Upper lobe of left lung (tissue), 6 donors: Measurements from ENCODE around the gene IRF4. TPM values are rescaled to one million over a fixed set of nuclear protein-coding genes. Genes with fewer than 3 reads are reported as not detected.

Source experiments
- ATAC-seq, 2 donors: fragments of 200-7000 bp; cut with Tn5 transposase; one replicate each; pipeline ENCODE4 v1.9.1; 2022; ENCODE audit warnings: mild to moderate bottlenecking in 2 of 2, moderate library complexity in 2 of 2; ENCODE audit not compliant: low FRiP score in 2 of 2
- DNase-seq, 2 donors: peaks; one replicate each; pipeline ENCODE4 v3.0.0-alpha.2; 2019 to 2020
- H3K27ac ChIP-seq, 4 donors: fragments of 200-600 bp; sonication (generic); one replicate each; pipeline ENCODE4 v1.5.1; 2016 to 2019
- H3K27me3 ChIP-seq, 4 donors: fragments of 200-600 bp; sonication (generic); one replicate each; pipeline ENCODE4 v1.5.1; 2017 to 2019
- H3K36me3 ChIP-seq, 4 donors: fragments of 200-600 bp; sonication (generic); one replicate each; pipeline ENCODE4 v1.5.1; 2016 to 2019
- H3K4me1 ChIP-seq, 4 donors: fragments of 200-600 bp; sonication (generic); one replicate each; pipeline ENCODE4 v1.5.1; 2018 to 2019
- H3K4me3 ChIP-seq, 4 donors: fragments of 200-600 bp; sonication (generic); one replicate each; pipeline ENCODE4 v1.5.1; 2017 to 2019; ENCODE audit warnings: mild to moderate bottlenecking in 2 of 4, moderate library complexity in 1 of 4
- H3K9me3 ChIP-seq, 4 donors: fragments of 200-600 bp; sonication (generic); one replicate each; pipeline ENCODE4 v1.5.1; 2018 to 2019
- EP300 ChIP-seq, 4 donors: sonication (generic); formaldehyde crosslinking; IDR thresholded peaks; one replicate each; pipeline ENCODE4 v1.5.1; 2017; ENCODE audit warnings: antibody characterized with exemption in 4 of 4, control low read depth in 2 of 4
- POLR2A ChIP-seq, 4 donors: fragments of 450-650 bp; IDR thresholded peaks; one replicate each; pipeline ENCODE4 v1.5.1; 2016 to 2017; ENCODE audit warnings: antibody characterized with exemption in 4 of 4, mild to moderate bottlenecking in 2 of 4
- POLR2AphosphoS5 ChIP-seq, 2 donors: sonication (generic); formaldehyde crosslinking; IDR thresholded peaks; one replicate each; pipeline ENCODE4 v1.5.1; 2017; ENCODE audit warnings: antibody characterized with exemption in 2 of 2
- WGBS, 2 donors: methylation state at CpG; one replicate each; pipeline ENCODE4 v1.1.5; 2017 to 2018; 5-methylcytosine and 5-hydroxymethylcytosine counted together
- total RNA-seq, 6 donors: library from RNA; depleted of rRNA in 4 of 6; stranded (reverse); fragments of >200 nt in 4 of 6; gene quantifications; one replicate each; pipeline versions ENCODE4 v1.1.0 to v1.2.1, GENCODE V29; 2016 to 2021
- TF ChIP-seq, protein P1 (sequence below), 6 experiments: fragments of 450-650 bp in 4 of 6; fragments of 200-600 bp in 2 of 6; sonication (generic) in 2 of 6; IDR thresholded peaks; one replicate each; pipeline ENCODE4 v1.5.1; 2016 to 2019; ENCODE audit warnings: antibody characterized with exemption in 6 of 6
- donor health status: DM: no; HTN: no; CAD: no; lungs with moderate emphysema.
- donor health status: DM: no; HTN: yes; CAD: no; lungs with severe emphysema.

Gene IRF4
- total RNA-seq, 6 donors from 2014 or later: 1.6 to 10.5 (median 5.9) TPM

DNA sequence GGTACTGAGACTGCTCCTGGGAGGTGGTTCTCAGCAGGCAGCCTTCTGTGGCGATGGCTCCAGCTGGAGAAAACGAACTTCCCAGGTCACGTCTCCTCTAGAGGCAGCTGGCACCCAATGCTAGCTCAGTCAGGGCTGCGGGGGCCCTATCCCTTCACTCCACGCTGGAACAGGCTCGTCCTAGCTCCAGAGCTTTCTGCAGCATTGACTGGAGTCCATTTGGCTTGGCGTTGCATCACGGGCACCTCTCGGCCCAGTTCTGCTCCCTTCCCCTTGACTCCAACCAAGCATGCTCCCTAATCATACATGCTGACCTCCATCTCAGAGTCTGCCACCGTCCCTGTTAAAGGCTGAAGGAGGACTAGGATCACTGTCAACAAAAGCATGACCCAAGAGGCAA lies 5.9 kb upstream of the IRF4 start:
- WGBS, 2 donors: 92 to 96% methylated on average over 8 to 10 of the region's 10 CpGs

DNA sequence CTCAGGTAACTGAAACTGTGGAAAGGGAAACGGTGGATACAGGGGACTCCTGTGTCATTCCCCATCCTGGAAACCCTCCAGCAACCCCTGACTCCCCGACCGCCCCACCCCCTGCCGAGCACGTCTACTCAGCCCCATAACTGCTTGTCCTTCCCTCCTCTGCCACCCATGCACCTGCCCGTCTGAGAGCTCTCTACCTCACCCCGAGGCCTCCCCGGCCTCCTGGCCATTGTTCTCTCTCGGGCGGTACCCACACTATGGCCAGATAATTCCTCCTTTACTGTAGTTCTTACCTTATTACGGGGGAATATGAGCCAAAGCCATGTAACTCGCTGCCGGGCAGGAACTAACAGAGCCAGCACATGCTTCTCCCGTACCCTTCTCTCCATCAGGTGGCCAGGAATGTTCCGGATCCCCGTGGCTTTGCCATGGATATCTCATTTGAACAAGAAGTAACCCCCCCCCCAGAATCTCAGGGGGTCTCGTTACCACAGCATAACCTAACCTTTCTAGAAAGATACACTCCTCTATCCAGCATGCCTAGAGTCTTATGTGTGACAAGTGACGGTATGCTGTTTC lies 4.8 kb upstream of the IRF4 start:
- DNase-seq: no peak
- H3K4me3 ChIP-seq: no peak overlapping the region
- H3K9me3 ChIP-seq: no peaks in the 10 kb centered on the region
- no peak for ATAC-seq
- H3K27me3 ChIP-seq: peaks cover 0 to 17% (median 10%) of the 10 kb centered on the region in 4 donors
- 87 to 88% methylated on average over 16 to 17 of the region's 18 CpGs for WGBS, 2 donors
- TF ChIP-seq POLR2AphosphoS5 (IDR thresholded peaks at IDR 0.05) (no peak), POLR2A (IDR thresholded peaks at IDR 0.05) (no peak), EP300 (IDR thresholded peaks at IDR 0.05) (no peak)
- TF ChIP-seq, protein P1, sequence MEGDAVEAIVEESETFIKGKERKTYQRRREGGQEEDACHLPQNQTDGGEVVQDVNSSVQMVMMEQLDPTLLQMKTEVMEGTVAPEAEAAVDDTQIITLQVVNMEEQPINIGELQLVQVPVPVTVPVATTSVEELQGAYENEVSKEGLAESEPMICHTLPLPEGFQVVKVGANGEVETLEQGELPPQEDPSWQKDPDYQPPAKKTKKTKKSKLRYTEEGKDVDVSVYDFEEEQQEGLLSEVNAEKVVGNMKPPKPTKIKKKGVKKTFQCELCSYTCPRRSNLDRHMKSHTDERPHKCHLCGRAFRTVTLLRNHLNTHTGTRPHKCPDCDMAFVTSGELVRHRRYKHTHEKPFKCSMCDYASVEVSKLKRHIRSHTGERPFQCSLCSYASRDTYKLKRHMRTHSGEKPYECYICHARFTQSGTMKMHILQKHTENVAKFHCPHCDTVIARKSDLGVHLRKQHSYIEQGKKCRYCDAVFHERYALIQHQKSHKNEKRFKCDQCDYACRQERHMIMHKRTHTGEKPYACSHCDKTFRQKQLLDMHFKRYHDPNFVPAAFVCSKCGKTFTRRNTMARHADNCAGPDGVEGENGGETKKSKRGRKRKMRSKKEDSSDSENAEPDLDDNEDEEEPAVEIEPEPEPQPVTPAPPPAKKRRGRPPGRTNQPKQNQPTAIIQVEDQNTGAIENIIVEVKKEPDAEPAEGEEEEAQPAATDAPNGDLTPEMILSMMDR (IDR thresholded peaks at IDR 0.05): no peak
- no peaks in the 10 kb centered on the region for H3K36me3 ChIP-seq
- H3K4me1 ChIP-seq: peaks cover 7 to 12% (median 11%) of the 10 kb centered on the region in 4 donors
- no peak overlapping the region for H3K27ac ChIP-seq

More for the DNA sequence above, 5.9 kb upstream of the IRF4 start:
- Histone ChIP-seq H3K36me3 (no peaks in the 10 kb centered on the region), H3K4me3 (no peak overlapping the region), H3K4me1 (no peaks in the 10 kb centered on the region), H3K9me3 (no peaks in the 10 kb centered on the region), H3K27me3 (peaks cover 0 to 5% (median 2%) of the 10 kb centered on the region in 4 donors), H3K27ac (no peak overlapping the region)
- no peak for ATAC-seq
- no peak for DNase-seq
- TF ChIP-seq, protein P1 (IDR thresholded peaks at IDR 0.05): no peak
- no peak for TF ChIP-seq EP300 (IDR thresholded peaks at IDR 0.05)
- TF ChIP-seq POLR2A (IDR thresholded peaks at IDR 0.05): no peak
- no peak for TF ChIP-seq POLR2AphosphoS5 (IDR thresholded peaks at IDR 0.05)

DNA sequence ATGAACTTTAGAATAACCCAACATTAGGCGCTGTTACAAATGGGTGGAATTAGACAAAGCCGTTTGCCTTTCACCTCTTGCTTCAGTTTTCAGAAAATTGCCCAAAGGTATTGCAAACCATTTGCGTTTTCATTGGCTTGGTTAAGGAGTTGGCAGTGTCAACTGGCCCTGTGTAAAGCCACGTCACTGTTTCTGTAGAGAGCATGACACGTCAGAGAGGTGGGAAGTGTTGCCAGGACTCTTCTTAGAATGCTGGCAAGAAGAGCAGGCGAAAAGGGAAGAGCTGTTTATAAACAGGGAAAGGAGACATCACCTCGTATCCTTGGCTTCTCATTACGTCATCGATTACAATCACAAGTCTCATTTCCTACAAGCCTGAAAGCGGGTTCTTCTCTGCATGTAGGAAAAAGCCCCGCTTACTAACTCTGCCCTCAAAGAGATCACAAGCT lies 4.2 kb upstream of the IRF4 start:
- Histone ChIP-seq H3K9me3 (no peaks in the 10 kb centered on the region), H3K4me3 (no peak overlapping the region), H3K36me3 (no peaks in the 10 kb centered on the region), H3K4me1 (peaks cover 13 to 17% (median 16%) of the 10 kb centered on the region in 4 donors), H3K27ac (no peak overlapping the region), H3K27me3 (peaks cover 0 to 22% (median 13%) of the 10 kb centered on the region in 4 donors)
- TF ChIP-seq EP300 (IDR thresholded peaks at IDR 0.05): no peak
- peak in 1 of 2 donors; percentile 20 for TF ChIP-seq POLR2AphosphoS5 (IDR thresholded peaks at IDR 0.05)
- ATAC-seq: no peak
- no peak for DNase-seq
- 58 to 60% methylated on average over 11 of the region's 11 CpGs for WGBS, 2 donors

DNA sequence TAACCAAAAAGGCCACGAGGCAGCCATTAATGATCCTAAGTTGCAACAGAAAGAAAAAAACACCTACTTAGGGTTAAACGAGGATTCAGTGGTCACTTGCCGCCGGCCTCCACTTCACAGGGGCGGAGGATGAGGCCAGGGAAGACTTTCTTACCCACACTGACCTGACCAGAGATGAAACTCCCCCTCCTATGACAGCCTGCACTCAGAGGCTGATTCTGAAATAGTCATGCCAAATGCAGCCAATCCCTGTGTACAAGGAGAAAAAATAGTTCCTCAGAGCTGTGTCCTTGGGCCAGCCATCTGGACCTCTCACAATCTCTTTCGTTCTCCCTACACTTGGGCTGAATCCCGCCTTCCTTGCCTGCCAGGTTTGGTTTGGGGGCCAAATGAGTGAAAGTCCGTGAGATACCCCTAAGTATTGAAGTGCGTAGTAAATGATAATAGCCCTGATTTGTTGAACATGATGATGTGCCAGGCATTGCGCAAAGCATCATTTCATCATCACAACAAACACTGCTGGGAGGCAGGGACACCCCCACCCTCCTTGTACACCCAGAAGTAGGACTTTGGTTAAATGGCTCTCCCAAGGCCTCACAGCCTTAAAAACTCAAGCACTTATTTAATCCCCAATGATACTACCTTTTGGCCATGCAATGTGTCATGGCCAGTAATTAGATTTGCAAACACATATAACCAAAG lies 3.2 kb upstream of the IRF4 start:
- DNase-seq (no peak), ATAC-seq (no peak)
- Histone ChIP-seq H3K4me1 (peaks cover 23 to 27% (median 27%) of the 10 kb centered on the region in 4 donors), H3K27me3 (peaks cover 0 to 33% (median 19%) of the 10 kb centered on the region in 4 donors), H3K27ac (no peak overlapping the region), H3K4me3 (no peak overlapping the region), H3K36me3 (no peaks in the 10 kb centered on the region), H3K9me3 (no peaks in the 10 kb centered on the region)
- 85 to 88% methylated on average over 10 of the region's 10 CpGs for WGBS, 2 donors
- TF ChIP-seq, protein P1 (IDR thresholded peaks at IDR 0.05): no peak
- TF ChIP-seq EP300 (IDR thresholded peaks at IDR 0.05) (no peak), POLR2AphosphoS5 (IDR thresholded peaks at IDR 0.05) (no peak), POLR2A (IDR thresholded peaks at IDR 0.05) (no peak)

DNA sequence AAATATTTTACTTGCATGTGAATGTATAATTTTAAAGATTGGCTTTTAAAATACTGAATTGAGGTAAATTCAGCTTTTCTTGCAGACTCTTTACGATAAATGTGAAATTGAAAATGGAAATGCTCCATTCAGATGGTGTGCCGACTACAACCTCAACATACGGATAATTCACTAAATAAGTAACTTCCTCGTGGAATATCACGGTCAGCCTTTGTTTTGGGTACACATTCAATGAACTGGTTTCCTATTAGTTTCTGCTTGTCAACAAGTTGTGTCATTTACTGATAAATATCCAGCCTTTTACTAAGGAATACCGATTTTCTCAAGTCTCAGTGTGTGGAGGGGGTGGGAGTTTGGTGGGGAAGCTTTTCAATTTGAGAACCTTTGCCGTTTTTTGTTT lies 2.4 kb upstream of the IRF4 start:
- ATAC-seq (no peak), DNase-seq (no peak)
- peaks cover 27 to 33% (median 32%) of the 10 kb centered on the region in 4 donors for H3K4me1 ChIP-seq
- no peak overlapping the region for H3K27ac ChIP-seq
- WGBS, 2 donors: 84 to 88% methylated on average over 7 of the region's 7 CpGs
- TF ChIP-seq, protein P1 (IDR thresholded peaks at IDR 0.05): no peak
- TF ChIP-seq POLR2A (IDR thresholded peaks at IDR 0.05) (no peak), EP300 (IDR thresholded peaks at IDR 0.05) (no peak), POLR2AphosphoS5 (IDR thresholded peaks at IDR 0.05) (no peak)
- no peak overlapping the region for H3K4me3 ChIP-seq
- no peaks in the 10 kb centered on the region for H3K9me3 ChIP-seq
- no peaks in the 10 kb centered on the region for H3K36me3 ChIP-seq
- peaks cover 0 to 40% (median 23%) of the 10 kb centered on the region in 4 donors for H3K27me3 ChIP-seq
